GM21717 (cell line): ENCODE data around the gene RANBP3.

Experiments used
- ATAC-seq: cut with Tn5 transposase; IDR thresholded peaks from one replicate; pipeline ENCODE4 v1.9.1; 2021; ENCODE audit warnings: mild to moderate bottlenecking, moderate library complexity; ENCODE audit not compliant: unreplicated experiment

RANBP3 gene

GRCh38 chr19:5932146-5932545 lies 45.8 kb downstream of the RANBP3 start:
- no peak for ATAC-seq

DNA sequence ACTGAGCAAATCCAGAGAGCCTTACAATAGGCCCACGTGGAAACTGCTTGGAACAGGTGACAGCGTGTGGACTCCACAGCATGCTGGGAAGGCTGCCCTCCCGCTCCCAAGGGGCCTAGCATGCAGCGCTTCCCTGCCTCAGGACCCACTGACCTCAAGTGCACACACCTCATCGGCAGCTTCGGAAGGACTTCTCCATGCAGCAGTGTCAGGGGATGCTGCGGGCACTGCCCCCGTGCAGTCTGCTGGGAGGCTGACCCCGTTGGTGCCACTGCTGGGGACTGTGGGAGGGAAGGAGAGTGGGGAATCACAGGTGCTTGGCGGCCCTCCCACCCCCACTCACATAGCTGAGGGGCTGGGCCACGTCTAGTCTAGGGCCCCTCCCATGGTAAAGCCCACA lies 46.7 kb downstream of the RANBP3 start:
- ATAC-seq, result no peak

DNA sequence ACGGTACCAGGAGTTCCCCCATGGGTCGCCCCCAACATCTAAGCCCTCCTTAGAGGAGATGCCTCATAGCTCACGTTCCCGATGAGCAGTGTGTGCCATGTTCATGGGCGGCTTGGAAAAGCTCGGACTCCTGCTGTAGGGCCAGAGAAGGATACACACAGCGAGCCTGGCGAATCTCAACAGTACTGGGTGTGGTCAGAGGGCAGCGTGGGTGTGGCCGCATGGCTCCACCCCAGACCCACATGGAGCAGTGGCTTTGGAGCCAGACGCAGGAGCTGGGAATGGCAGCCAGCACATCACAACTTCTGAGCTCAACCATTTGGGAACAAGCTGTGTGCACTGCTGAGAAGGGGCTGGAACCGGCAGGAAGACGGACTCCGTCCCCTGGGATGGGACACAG lies 48.3 kb downstream of the RANBP3 start:
- no peak for ATAC-seq

DNA sequence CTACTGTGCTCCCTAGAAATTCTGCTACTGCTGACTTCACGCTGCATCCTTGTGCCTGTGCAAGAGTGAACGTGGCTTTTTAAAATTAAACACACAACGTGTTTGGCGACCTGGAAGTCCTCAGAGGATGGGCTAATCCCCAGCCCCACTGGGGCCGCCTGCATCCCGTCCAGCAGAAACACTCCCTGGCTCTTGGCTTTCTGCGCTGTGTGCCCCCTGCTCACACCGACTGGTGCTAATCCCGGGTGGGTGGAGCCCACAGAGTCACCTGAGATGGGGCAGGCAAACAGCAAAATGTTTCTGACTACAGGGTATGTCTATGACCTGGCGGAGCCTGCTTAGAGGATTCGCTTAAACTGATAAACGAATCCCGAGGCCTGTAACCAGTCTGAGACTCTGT lies 48.8 kb downstream of the RANBP3 start:
- ATAC-seq, result no peak

DNA sequence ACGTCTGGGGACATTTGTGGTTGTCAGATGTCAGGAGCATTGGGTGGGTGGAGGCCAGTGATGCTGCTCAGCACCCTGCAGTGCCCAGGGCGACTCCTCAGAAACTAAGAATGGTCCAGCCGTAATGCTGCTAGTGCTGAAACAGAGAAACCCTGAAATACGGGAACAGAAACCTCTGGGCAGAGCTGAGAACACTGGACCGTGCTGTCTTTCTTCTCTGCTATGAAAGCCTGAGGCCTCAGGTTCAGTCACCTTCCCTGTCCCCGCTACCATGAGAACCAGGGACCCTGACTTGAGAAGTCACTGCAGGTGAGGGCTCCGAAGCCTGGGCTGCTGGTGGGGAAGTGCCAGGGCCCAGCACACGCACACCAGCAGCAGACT lies 50.5 kb downstream of the RANBP3 start:
- no peak for ATAC-seq

DNA sequence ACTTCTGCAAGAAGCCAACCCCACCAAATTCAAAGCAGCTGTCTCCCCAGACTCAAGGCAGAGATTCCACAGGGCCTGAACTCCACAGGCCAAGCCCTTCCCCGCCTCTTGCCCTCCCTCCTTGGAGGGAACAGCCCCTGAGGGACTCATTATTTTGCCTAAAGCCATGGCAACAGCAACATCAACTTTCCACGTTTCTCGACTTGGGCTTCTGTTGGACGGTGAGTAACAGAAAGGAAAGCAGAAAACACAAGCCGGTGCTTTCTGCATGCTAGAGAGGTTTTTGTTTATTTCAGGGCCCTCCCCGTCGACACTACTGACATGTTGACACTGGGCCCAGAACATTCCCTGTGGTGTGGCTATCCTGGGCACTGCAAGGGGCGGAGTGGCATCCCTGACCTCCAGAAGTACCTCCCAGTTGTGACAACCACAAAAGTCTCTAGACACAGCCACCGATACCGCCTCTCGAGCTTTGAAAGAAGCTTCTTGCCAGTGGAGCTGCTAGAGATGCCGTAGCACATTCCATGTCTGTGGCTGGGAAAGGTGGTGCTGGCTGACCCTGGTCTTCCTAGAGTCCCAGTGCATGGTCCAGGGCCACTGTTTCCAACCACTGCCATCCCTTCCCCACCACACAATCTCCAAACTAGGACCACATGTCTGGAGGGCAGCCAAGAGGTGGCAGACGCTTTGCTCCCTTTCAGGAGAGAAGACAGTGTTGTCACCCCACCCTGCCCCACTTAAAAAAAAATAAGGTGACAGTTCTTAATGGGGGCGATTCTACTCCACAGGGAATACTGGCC lies 51.1 kb downstream of the RANBP3 start:
- no peak for ATAC-seq

- no peak for ATAC-seq
Observed at GRCh38 chr19:5925830-5926427, 52.0 kb downstream of the RANBP3 start.

DNA sequence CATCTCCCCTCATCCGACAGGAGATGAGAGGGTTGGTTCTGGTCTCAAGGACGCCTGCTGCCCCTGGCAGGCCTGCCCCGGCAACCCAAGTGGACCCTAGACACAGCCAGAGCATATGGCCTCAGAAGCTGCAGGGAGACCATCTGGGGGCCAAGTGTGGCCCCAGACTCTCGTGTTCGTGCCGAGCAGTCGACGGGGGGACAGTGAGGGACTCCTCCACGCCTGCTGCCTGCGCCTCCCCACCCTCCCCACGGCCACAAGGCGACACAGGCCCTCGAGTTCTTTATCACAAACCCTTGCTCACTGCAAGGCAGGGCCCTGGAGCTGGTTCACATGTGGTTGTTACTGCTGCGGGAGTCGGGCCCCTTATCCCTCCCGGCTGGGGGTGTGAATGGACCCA lies 54.6 kb downstream of the RANBP3 start:
- ATAC-seq, result no peak

DNA sequence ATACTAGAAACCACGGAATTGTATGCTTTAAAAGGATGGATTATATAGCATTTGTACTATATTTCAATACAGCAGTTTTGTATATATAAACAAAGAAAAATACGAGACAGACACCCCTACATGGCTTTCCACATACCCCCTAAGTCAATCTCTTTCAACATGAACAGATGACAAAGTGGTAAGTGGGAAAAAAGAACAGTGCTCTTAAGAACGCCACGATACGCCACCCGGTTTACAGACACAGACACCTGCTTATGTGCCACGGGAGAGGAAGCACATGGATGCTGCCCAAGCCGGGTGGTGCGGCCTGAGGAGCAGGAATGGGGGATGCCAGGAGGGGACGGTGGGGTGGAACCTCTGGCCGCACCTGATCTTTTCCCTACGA lies 55.8 kb downstream of the RANBP3 start:
- no peak for ATAC-seq

DNA sequence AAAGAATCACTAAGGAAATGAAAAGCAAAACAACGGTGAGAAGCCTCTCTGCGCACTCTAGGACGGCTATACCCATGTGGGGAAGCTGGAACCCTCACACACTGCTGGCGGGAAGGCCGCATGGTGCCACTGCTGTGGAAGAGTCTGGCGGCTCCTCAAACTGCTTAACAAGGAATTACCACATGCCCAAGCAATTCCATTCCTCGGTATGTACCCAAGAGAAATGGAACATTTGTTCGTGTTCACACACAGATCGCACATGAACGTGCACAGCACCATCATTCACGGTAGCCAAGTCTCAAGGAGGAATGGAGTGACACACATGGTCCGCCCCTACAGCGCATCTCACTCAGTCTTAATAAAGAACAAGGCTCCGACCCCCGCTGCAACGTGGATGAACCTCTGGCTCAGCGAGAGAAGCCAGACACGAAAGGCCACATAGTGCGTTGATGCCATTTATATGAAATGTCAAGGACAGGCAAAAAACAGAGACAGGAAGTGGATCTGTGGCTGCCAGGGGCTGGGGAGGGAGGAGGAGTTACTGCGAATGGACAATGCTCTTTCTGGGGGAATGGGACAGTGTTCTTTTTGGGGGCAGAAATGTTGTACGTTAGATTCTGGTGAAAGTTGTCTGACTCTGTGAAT lies 56.3 kb downstream of the RANBP3 start:
- no peak for ATAC-seq

- ATAC-seq, result no peak
Observed at GRCh38 chr19:5918463-5919079, 59.4 kb downstream of the RANBP3 start.

DNA sequence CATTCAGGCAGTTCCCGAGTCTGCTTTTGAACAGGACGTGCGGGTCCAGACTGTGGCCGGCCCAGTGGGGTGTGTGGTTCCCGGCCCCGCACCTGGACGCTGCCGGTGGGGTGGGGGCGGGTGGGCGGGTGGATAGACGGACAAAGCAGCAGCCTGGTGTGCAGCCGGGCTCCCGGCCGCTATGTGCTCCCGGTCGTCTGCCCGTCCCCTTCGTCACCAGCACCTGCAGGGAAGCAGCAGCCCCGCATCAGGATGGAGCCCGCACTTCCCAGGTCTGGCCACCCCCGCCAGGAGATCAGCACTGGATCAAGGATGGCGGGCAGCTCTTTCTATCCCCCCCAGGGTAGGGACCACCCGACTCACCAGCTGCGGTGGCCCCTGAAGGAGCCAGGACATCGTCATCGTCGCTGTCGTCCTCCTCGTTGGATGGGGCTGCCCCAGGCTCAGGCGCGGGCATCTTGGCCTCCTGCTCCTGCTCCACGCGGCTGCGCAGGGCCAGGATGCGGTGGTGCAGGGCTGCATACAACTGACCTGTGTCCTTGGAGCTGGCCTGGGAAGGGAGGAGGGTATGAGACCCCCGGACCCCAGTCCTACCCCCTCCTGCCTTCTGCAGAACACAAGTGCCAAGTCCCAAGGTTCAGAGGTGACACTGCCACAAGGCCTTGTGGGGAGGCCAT lies 60.4 kb downstream of the RANBP3 start:
- ATAC-seq, result no peak

DNA sequence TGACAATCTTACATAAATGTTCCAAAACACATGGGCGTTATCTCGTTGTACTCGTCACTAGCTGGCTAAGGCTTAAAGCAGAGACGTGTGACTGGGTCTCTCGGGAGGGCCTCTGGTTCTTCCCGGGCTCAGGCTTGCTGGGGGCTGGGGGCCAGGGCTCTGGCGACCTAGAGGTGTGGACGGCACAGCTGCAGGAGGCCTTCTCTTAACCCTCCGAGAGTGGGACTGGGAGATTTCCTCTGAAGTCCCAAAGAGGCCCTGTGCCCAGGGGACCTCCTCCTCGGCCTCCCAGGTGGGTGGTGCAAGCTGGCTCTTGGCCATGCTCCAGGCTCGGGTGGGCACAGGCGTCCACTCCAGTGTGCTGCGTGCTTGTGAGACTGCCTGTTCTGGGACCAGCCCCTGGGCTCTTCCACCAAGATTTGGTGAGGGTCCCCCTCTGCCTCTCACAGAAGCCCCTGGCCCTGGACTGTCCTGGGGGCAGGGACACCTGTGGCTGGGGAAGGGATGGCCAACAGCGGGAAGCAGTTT lies 61.7 kb downstream of the RANBP3 start:
- ATAC-seq, result no peak

- no peak for ATAC-seq
Observed at GRCh38 chr19:5915782-5916165, 62.2 kb downstream of the RANBP3 start.

DNA sequence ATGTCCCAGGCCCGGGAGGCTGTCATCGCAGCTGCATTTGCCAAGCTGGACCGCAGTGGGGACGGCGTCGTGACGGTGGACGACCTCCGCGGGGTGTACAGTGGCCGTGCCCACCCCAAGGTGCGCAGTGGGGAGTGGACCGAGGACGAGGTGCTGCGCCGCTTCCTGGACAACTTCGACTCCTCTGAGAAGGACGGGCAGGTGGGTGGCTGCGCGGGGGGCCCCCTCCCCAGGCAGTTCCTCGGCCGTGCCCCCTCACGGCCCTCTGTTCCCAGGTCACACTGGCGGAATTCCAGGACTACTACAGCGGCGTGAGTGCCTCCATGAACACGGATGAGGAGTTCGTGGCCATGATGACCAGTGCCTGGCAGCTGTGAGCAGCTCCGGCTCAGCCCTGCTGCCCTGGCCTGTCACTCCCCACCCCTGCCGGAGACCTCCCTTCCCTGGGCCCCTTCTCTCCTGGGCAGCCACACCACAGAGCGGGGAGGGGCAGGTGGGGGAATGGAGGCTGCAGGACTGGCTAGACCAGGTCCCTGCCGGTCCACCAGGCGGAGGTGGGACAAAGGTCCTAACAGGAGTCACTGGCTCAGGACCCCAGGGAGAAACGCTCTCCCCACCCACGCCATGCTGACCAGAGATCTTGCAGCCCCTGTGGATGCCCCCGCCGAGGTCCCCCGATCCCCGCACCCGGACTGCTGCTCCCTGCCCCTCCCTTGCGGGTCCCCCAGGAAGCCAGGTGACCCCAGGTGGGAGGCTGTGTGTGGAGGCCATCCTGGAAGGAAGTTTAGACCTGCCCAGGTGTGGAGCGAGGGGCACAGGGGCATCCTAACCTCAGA lies 62.8 kb downstream of the RANBP3 start:
- no peak for ATAC-seq

DNA sequence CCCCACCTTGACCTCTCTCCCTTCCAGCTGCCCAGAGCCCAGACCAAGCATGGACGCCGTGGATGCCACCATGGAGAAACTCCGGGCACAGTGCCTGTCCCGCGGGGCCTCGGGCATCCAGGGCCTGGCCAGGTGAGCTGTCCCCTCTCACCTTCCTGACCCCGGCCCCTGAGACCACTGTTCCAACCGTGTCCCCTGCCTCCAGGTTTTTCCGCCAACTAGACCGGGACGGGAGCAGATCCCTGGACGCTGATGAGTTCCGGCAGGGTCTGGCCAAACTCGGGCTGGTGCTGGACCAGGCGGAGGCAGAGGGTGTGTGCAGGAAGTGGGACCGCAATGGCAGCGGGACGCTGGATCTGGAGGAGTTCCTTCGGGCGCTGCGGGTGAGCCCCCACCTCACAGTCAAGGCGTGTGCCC lies 63.6 kb downstream of the RANBP3 start:
- ATAC-seq, result no peak

- ATAC-seq, result no peak
Observed at GRCh38 chr19:5913739-5914357, 64.1 kb downstream of the RANBP3 start, which contains the start of gene CAPS. Gene CAPS (plus strand): TSS chr19:5914254. CDS start chr19:5914407, 153 bp downstream.

DNA sequence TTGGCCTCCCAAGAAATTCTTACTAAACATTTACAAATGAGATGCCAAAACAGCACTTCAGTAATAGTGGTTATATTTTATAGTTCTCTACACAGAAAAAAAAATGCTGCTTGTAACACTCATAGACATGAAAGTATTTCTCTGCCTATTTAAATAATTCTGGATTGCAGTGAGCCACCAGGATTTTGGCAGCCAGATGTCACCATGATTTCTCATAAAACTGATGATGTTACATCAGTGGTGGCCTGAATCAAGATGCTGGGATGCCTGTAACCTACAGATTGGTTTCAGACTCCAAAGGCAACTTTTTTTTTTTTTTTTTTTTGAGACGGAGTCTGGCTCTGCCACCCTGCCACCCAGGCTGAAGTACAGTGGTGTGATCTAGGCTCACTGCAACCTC lies 66.6 kb downstream of the RANBP3 start:
- no peak for ATAC-seq

DNA sequence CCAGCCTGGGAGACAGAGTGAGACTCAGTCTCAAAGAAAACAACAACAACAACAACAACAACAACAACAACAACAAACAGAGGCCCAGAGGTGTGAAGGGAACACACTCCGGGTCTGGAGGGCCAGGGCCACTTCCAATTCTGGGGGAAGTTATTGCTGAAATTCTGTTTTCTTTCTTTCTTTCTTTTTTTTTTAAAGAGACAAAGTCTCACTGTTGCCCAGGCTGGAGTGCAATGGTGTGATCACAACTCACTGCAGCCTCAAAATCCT lies 67.4 kb downstream of the RANBP3 start:
- ATAC-seq, result no peak
